ENCODE measurements around the gene ARRDC5.
"Not testable (repeated sequence)": the region's sequence is repeated elsewhere in the genome, so short reads cannot be mapped to it uniquely, and the experiment has no call there.

ARRDC5 gene

GRCh38 chr19:4909897-4910593, 7.3 kb upstream of the ARRDC5 start:
- DNase-seq (ENCODE audit: low spot score), result peak; percentile 93

DNA sequence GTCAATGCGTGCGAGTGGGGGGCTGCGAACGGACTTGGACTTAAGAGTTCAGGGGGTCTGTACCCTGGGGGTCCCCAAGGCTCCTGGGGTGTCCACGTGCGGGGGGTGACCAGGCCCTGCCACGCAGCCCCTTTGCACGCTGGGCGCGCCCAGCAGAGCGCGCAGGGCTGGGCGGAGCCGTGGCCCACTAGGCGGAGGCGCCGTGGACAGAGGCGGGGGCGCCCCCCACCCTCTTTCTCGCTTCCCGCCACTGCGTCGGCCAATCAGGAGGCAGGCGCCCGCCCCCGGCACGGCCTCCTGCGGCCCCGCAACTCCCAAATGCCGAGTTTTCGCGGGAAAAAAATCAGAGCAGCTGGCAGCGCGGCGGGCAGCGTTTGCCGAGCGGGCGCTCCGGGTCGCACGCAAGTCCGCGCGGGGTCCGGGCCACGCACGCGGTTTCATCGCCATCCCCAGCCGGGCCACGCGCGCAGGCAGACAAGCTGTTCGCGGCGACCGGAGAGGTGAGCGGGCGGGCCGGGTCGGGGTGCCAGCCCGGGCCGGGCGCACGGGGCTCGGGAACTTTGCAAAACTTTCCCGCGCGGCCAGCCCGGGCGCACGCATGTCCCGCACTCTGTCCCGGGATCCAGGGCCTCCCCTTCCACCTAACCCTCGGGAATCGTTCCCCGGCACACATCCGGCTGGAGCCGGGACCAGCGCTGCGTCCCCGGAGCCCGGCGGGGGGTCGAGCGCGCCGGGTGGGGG, 6.6 kb upstream of the ARRDC5 start, which contains the start of gene UHRF1:
UHRF1 (plus strand) TSS at position 346 of the 741 bp plus-strand sequence. CDS start 1,385 bp downstream, outside the sequence.
- no peak for DNase-seq (ENCODE audit: low spot score)

DNA sequence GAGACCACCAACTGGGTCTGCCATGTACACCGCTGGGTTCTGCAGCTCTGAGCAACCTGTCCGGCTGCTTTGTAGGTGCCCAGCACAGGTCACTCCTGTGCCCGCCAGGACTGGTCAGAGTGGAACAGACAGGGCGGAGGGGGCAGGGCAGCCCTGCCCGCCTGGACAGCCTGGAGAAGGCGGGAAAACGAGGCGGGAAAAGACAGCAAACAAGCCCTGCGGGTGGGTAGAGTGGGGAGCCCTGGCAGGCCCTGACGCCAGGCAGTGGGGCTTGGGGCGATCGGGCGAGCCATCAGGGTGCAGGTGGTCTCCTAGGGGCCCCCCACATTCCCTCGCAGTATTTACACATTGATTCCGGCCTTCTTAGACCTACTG, 6.1 kb upstream of the ARRDC5 start:
- DNase-seq (ENCODE audit: low spot score), result no peak

DNA sequence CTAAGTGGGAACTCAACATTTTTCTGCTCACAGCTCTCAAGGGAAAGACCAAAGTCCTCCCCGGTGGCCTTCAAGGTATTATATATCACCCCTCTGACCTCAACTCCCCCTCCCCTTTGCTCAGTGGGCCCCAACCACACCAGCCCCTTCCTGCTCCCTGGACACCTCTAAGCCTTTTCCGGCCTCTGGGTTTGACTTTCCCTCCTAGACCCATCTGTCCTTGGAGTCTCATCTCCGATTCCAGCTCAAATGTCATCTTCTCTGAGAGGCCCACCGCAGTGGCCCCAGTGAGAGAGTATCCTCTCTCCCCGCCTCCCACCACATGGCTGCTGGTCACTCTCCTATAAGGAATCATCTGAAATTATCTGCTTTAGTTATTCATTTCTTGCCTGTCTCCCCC, 5.7 kb upstream of the ARRDC5 start:
- no peak for DNase-seq (ENCODE audit: low spot score)

DNA sequence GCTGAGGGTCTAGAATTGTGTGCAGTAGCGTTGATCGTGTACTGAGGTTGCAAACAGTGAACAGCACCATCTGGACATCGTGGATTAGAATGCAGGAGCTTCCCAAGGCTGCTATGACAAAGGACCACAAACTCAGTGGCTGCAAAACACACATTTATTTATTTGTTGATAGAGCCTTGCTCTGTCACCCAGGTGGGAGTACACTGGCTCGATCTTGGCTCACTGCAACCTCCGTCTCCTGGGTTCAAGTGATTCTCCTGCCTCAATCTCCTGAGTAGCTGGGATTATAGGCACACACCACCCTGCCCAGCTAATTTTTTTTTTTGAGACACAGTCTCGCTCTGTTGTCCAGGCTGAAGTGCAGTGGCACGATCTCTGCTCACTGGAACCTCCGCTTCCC, 4.3 kb upstream of the ARRDC5 start:
- no peak for DNase-seq (ENCODE audit: low spot score)

DNA sequence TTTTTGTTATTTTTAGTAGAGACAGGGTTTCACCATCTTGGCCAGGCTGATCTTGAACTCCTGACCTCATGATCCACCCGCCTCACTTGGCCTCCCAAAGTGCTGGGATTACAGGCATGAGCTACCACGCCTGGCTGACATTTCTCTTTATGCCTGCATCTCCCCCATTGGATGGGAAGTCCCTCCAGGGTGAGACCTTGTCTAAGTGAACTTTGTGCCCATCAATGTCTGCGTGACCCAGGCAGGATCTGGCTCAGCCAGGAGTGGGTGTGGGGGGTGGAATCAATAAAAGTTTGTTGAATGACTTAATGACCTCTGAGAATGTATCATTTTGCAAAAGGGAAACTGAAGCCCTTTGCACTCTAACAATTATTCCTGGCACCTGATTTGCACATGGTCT, 1.8 kb upstream of the ARRDC5 start:
- no peak for DNase-seq (ENCODE audit: low spot score)

DNA sequence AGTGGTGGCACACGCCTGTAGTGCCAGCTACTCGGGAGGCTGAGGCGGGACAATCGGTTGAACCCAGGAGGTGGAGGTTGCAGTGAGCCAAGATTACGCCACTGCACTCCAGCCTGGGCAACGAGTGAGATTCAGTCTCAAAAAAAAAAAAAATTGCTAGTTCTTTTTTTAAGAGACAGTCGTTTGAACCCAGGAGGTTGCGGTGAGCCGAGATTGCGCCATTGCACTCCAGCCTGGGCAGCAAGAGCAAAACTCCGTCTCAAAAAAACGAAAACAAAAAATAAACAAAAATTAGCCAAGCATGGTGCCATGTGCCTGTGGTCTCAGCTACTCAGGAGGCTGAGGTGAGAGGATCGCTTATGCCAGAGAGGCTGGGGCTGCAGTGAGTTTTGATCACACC, 1.8 kb downstream of the ARRDC5 start:
- DNase-seq (ENCODE audit: low spot score), result not testable (repeated sequence)

- DNase-seq (ENCODE audit: low spot score), result no peak
Measured at GRCh38 chr19:4897146-4897545, 5.5 kb downstream of the ARRDC5 start.

GRCh38 chr19:4896372-4896771, 6.3 kb downstream of the ARRDC5 start:
- no peak for DNase-seq (ENCODE audit: low spot score)

- DNase-seq (ENCODE audit: low spot score), result not testable (repeated sequence)
Measured at GRCh38 chr19:4892962-4893361, 9.7 kb downstream of the ARRDC5 start.

DNA sequence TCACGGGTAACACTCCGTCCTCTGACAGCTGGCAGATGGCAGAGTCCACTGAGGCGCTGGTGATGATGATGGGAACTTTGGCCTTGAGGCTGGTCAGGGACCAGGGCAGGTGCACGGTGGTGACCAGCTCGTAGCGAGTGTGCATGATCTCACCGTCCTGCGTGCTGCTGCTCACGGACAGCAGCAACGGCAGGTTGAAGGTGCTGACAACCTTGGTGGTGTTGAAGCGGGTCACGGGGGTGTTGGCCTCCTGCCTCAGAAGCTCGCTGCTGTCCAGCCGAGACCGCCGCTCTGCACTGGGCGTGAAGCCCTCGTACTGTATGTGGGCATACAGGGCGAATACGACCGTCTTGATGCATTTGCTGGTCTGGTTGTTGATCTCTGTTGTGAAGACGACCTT, 11.6 kb downstream of the ARRDC5 start:
- no peak for DNase-seq (ENCODE audit: low spot score)

- no peak for DNase-seq (ENCODE audit: low spot score)
Measured at GRCh38 chr19:4889034-4889815, 13.5 kb downstream of the ARRDC5 start.

GRCh38 chr19:4887803-4888202, 14.9 kb downstream of the ARRDC5 start:
- not testable (repeated sequence) for DNase-seq (ENCODE audit: low spot score)

GRCh38 chr19:4884993-4885392, 17.7 kb downstream of the ARRDC5 start:
- not testable (repeated sequence) for DNase-seq (ENCODE audit: low spot score)

DNA sequence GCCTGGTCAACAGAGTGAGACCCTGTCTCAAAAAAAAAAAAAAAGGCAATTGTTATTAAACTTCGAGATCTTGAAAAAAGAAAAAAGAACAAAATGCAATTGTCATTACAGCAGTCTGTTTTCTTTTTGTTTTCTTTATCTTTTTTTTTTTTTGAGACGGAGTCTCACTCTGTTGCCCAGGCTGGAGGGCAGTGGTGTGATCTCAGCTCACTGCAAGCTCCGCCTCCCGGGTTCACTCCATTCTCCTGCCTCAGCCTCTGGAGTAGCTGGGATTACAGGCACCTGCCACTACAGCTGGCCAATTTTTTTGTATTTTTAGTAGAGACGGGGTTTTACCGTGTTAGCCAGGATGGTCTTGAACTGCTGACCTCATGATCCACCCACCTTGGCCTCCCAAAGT, 19.8 kb downstream of the ARRDC5 start:
- not testable (repeated sequence) for DNase-seq (ENCODE audit: low spot score)

DNA sequence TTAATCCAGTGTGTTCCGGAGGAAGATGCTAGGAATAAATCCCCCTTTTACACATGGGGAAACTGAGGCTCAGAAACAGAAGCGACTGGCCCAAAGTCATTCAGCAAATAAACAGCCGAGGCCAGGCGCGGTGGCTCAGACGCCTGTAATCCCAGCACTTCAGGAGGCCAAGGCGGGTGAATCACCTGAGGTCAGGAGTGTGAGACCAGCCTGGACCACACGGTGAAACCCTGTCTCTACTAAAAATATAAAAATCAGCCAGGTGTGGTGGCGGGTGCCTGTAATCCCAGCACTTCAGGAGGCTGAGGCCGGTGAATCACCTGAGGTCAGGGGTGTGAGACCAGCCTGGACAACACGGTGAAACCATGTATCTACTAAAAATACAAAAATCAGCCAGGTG, 23.7 kb downstream of the ARRDC5 start:
- no peak for DNase-seq (ENCODE audit: low spot score)

- DNase-seq (ENCODE audit: low spot score), result peak; percentile 76
Measured at GRCh38 chr19:4878491-4878968, 24.2 kb downstream of the ARRDC5 start.

DNA sequence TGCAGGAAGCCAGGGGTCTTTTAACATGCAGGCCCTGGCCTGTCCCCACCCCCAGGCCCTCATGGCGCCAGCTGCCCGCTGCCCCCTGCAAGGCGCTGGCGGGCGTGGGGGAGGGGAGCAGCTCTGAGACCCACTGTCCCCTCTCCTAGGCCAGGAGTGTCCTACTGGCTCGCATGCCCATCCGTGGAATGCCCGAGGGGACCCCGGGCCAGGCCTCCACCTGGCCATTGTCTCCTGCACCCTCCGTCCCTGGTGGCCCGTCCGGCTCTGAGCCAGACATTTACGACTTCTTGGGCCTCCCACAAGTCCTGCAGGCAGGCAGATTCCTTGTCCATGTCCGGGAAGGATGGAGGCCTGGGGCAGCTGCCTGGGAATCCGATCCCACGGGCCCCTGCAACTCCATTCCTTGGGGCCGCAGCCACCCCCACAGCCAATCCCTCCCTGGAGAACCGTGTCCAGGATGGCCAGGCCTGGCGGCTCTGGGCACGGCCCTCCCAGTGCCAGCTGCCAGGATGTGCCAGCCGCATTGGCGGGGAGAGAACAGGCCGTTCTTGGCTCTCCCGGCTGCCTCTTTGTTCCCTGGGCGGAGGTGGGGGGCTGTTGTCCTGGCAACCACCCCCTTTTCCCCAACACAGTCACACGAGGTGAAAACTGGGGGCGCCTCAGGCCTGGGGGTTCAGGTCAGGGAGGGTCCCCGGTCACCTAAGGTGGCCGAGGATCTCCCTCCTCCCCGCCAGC, 24.8 kb downstream of the ARRDC5 start:
- no peak for DNase-seq (ENCODE audit: low spot score)

DNA sequence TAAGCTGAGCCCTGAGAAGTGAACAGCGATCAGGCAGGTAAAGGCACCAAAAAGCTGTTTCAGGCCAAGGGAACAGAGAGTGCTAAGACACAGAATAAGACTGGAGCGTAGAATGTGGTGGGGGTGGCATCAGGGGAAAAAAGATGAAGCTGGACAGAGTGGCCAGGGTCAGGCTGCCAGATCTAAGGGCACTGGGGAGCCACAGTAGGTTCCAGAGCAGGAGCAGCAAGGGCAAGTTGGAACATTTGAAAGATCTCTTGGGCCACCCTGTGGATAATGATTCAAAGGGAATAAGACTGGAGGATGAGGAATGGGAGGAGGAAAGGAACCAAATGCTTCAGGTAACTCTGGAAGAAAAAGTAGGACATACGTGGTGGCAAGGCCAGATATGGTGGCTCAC, 28.8 kb downstream of the ARRDC5 start:
- no peak for DNase-seq (ENCODE audit: low spot score)

DNA sequence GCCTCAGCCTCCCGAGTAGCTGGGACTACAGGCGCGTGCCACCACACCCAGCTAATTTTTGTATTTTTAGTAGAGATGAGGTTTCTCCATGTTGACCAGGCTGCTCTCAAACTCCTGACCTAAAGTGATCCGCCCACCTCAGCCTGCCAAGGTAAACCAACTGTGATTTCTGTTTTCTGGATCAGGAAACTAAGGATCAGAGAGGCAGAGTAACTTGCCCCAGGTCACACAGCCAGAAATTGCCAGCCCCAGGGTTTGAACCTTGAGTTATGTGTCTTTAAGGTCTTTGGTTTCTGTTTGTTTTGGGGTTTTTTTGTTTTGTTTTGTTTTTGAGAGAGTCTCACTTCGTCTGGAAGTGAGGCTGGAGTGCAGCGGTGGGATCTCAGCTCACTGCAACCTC, 31.0 kb downstream of the ARRDC5 start:
- no peak for DNase-seq (ENCODE audit: low spot score)

GRCh38 chr19:4870025-4870700, 32.5 kb downstream of the ARRDC5 start:
- DNase-seq (ENCODE audit: low spot score), result no peak

Data from left forelimb (tissue), 1 donor.